Effector memory CD8-positive, alpha-beta T cell (primary cell): ENCODE data around the gene KCTD5.

ENCODE experiments used
- ATAC-seq: fragments of 150-1000 bp; cut with Tn5 transposase; replicated peaks from 2 replicates; pipeline ENCODE4 v1.10.0; 2021; ENCODE audit warnings: mild to moderate bottlenecking, moderate library complexity
- DNase-seq, 3 experiments: peaks; one replicate each; pipeline ENCODE4 v3.0.0; 2021
- H3K27ac Mint-ChIP-seq, 2 donors: one replicate each; pipeline ENCODE4 v1.8.0; 2022; ENCODE audit warnings: mild to moderate bottlenecking in 2 of 2, mixed read lengths in 2 of 2, moderate library complexity in 2 of 2
- H3K27me3 Mint-ChIP-seq, 2 donors: one replicate each; pipeline ENCODE4 v1.8.0; 2022; ENCODE audit warnings: mixed read lengths in 2 of 2
- H3K36me3 Mint-ChIP-seq: one replicate; pipeline ENCODE4 v1.8.0; 2022; ENCODE audit warnings: mild to moderate bottlenecking, moderate library complexity, mixed read lengths; ENCODE audit not compliant: insufficient read depth
- H3K4me1 Mint-ChIP-seq, 2 donors: one replicate each; pipeline ENCODE4 v1.8.0; 2022; ENCODE audit warnings: low read depth in 2 of 2, mixed read lengths in 2 of 2
- H3K4me3 Mint-ChIP-seq, 2 donors: one replicate each; pipeline ENCODE4 v1.8.0; 2022; ENCODE audit warnings: mild to moderate bottlenecking in 2 of 2, mixed read lengths in 2 of 2, moderate library complexity in 2 of 2
- H3K9me3 Mint-ChIP-seq, 2 donors: one replicate each; pipeline ENCODE4 v1.8.0; 2022; ENCODE audit warnings: mixed read lengths in 2 of 2

The KCTD5 gene

DNA sequence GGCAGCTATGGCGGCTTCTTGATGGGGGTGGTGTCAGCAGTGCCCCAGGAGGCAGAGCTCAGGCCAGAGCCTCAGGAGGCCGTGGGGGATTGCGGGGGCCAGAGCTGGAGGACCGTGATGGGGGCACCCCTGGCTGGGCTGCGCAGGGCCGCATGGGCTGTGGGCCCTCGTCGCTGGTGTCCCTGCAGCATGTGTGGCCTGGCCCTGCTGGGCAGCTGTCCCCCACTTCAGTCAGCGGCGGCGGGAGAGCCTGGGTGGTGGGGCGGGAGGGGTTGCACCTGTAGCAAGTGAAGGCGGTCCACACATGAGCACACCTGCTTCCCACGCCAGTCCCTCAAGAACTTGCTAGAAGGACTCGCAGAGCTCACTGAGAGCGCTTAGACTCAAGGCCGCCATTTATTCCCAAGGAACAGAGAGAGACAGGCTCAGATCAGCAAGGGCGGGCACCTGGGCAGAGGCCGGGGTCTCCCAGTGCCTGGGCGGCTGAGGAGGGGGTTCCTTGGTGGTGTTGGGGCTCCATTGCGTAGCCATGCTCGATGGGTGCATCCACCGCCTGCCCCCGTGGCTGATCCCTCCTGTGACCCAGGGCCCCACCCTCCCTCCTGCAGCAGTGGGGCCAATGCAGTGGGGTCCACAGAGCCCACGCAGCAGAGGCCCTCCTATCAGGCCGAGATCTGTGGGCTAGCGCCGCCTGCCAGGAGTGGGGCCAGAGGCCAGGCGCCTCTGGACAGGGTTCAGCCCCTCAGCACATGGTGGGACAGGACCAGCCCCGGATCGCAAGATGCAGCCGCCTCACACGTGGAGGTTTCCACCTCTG is 22.1 kb downstream of the KCTD5 start:
- Mint-ChIP-seq H3K27ac (no peak overlapping the region), H3K9me3 (no peaks in the 10 kb centered on the region), H3K4me3 (no peak overlapping the region), H3K36me3 (peaks cover 31% of the 10 kb centered on the region), H3K27me3 (no peaks in the 10 kb centered on the region), H3K4me1 (no peaks in the 10 kb centered on the region)
- DNase-seq (no peak), ATAC-seq (no peak)

DNA sequence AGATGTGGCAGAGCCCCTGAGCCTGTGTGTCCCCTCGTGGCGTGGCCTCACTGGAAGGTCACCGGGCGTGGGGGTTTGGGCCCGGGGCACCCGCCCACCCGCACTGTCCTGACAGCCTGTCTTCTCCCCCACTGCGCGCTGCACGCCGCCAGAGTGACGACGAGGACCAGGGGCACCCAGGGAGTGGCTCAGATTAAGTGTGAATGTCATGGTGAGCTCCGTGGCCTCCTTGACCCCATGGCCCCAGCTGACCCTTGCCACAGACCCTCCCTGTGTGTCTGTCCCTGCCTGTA is 22.6 kb downstream of the KCTD5 start:
- Mint-ChIP-seq H3K4me1 (no peaks in the 10 kb centered on the region), H3K36me3 (peaks cover 28% of the 10 kb centered on the region), H3K4me3 (no peak overlapping the region), H3K9me3 (no peaks in the 10 kb centered on the region), H3K27me3 (no peaks in the 10 kb centered on the region), H3K27ac (no peak overlapping the region)
- DNase-seq = no peak
- ATAC-seq = no peak

DNA sequence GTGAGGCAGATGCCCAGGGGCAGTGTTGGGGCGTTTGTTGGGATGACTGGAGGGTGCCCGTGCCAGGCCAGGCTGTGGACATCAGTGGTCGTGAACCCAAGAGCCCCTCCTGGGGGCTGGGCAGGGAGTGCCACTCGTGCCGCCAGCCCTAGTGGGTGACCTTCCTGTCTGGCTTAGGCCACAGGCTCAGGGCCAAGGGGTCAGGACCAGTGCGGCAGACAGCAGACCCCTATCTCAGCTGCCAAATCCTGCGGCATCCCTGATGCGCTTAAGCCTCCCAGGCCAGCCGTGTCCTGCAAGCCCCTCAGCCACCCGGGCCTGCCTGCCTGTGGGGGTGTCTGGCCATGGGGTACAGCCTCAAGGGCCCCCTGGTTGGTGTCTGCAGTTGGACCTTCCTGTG is 23.0 kb downstream of the KCTD5 start:
- H3K27me3 Mint-ChIP-seq = no peaks in the 10 kb centered on the region
- ATAC-seq (no peak), DNase-seq (no peak)
- H3K36me3 Mint-ChIP-seq = peaks cover 31% of the 10 kb centered on the region
- no peaks in the 10 kb centered on the region for H3K9me3 Mint-ChIP-seq
- H3K4me1 Mint-ChIP-seq = no peaks in the 10 kb centered on the region
- no peak overlapping the region for H3K27ac Mint-ChIP-seq
- no peak overlapping the region for H3K4me3 Mint-ChIP-seq

DNA sequence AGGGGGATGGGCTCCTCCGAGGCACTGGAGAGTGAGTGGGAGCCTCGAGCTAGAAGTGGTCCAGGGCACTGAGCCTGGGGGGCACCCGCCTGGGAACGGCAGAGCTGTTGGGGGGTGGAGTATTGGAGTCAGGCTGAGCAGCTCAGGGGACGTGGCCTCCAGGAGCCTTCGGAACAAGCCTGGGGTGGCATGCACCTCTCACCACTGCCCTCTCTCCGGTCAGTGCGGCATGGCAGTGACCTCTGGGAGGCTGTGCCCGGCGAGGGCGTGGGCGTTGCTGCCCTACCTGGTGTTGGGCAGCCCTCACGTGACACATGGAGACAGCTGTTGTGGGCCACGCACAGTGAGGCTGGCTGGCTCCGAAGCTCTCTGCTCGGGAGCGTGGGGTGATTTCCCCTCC is 23.8 kb downstream of the KCTD5 start:
- no peaks in the 10 kb centered on the region for H3K4me1 Mint-ChIP-seq
- no peak overlapping the region for H3K4me3 Mint-ChIP-seq
- H3K36me3 Mint-ChIP-seq = peaks cover 26% of the 10 kb centered on the region
- no peak overlapping the region for H3K27ac Mint-ChIP-seq
- DNase-seq (no peak), ATAC-seq (no peak)
- H3K27me3 Mint-ChIP-seq = no peaks in the 10 kb centered on the region
- no peaks in the 10 kb centered on the region for H3K9me3 Mint-ChIP-seq

DNA sequence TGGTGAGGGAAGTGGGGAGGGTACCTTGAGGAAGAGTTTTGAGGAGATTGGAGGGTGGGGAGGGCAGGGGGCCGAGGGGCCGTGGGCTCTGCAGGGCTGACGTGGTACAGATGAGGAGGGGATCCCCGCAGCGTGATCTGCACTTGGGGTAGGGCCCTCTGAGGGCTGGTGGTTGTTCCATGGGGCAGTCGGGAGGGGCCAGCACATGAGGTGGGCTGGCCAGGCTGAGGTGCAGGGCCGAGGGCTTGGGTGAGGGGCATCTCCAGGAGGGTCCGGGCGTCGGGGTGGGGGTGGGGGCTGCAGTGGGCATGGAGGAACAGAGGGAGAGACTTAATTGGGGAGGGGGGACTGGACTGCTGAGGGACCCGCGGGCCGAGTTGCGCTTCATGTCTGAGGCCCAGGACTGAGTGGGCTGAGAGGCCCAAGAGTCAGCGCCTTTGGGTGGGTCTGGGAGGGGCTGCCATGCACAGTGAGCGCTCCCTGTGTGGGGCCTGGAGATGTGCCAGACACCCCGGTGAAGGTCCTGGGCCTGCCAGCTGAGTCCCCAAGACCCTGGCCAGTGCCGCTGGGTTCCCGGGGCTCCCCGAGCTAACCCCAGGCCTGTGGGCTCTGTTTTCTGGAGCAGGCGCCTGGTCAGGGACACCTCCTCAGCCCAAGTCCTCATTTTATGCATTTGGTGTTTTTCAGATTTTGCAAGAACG is 24.4 kb downstream of the KCTD5 start:
- no peak overlapping the region for H3K4me3 Mint-ChIP-seq
- peaks cover 27% of the 10 kb centered on the region for H3K36me3 Mint-ChIP-seq
- H3K9me3 Mint-ChIP-seq = no peaks in the 10 kb centered on the region
- H3K27me3 Mint-ChIP-seq = no peaks in the 10 kb centered on the region
- no peak overlapping the region for H3K27ac Mint-ChIP-seq
- H3K4me1 Mint-ChIP-seq = no peaks in the 10 kb centered on the region
- ATAC-seq (no peak), DNase-seq (no peak)

DNA sequence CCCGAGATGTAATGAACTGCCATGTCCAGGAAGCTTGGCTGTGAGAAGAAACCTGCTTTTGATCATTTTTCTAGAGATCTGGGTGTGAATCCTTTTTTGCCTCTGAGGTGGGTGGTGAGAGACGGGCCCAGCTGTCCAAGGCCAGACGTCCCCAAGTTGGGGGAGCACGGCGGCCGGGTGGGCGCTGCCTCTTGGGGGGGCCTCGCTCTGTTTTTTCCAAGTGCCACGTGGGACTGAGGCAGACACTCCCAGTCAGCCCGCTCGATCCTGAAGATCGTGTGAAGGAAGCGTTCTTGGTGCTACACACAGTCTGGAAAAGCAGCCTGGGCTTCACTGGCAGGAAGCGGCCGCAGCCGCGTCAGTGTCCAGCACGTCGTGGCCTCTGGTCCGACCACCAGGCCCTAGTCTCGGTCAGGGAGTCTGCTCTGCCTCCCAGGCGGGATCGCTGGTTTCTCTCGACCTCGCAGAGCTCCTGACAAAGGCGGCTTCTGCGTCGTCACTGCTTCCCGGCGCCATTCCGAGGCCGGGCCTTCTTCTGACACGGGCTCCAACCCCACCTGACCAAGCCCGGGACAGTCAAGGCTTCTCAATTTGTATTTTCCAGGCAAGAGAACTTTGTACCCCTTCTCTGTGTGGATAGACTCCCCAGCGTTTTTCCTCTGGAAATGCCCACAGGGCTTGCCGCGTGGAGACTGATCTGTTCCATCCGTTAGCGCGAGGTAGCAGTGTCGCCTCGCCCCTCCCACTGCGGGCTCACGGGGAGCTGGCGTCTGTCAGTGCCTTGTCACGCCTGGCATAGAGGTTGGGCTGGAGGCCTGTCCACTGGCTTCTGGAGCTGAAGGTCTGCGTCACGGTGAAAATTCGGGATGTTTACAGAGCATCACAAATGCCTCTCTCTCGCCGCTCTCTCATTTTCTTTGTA is 25.3 kb downstream of the KCTD5 start:
- H3K36me3 Mint-ChIP-seq = peaks cover 33% of the 10 kb centered on the region
- H3K9me3 Mint-ChIP-seq = no peaks in the 10 kb centered on the region
- H3K4me1 Mint-ChIP-seq = no peaks in the 10 kb centered on the region
- H3K4me3 Mint-ChIP-seq = no peak overlapping the region
- no peaks in the 10 kb centered on the region for H3K27me3 Mint-ChIP-seq
- ATAC-seq (no peak), DNase-seq (no peak)
- no peak overlapping the region for H3K27ac Mint-ChIP-seq

DNA sequence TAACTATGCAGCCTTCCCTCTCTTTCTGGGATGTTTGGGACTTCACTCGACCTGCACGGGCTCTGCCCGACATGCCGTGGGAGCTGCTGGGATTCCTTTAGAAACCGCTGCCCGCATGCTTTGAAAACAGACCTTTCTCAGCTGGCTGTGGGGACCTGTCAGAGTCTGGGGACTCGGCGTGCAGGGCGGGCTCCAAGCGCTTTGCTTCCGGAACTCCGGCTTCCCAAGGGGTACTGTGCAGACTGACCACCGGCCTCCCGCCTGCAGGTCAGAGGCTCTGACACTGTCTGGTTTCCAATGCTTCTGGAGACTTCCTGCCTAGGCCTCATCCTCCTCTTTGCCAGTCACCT is 25.9 kb downstream of the KCTD5 start:
- no peaks in the 10 kb centered on the region for H3K9me3 Mint-ChIP-seq
- no peaks in the 10 kb centered on the region for H3K4me1 Mint-ChIP-seq
- no peaks in the 10 kb centered on the region for H3K27me3 Mint-ChIP-seq
- DNase-seq (no peak), ATAC-seq (no peak)
- H3K36me3 Mint-ChIP-seq = peaks cover 27% of the 10 kb centered on the region
- no peak overlapping the region for H3K27ac Mint-ChIP-seq
- no peak overlapping the region for H3K4me3 Mint-ChIP-seq

DNA sequence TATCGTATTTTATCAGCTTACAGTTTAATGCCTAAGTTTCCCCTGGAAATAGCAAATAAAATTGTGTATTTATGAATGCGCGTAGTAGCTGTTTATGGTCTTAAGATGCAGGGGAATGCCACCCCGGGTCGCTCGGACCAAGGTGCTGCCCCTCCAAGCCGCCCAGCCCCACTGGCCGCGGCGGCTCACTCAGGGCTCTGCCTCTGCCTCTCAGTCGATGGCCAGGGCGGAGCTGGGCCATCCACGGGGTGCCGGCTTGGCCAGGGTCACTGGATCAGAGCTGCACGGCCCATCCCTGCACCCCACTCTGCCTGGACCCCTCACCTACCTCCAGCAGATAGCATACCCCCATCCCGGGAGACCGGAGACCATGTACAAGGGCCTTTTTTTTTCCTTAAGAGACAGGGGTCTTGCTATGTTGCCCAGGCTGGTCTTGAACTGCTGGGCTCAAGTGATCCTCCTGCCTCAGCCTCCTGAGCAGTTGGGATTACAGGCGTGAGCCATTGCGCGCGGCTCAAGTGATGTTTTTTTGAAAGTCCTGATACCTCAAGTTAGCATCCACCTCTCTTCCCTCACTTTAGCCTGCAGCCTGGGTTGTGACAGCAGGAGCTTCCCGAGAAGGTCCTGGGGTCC is 26.7 kb downstream of the KCTD5 start:
- Mint-ChIP-seq H3K36me3 (peaks cover 23% of the 10 kb centered on the region), H3K27me3 (no peaks in the 10 kb centered on the region), H3K27ac (no peak overlapping the region), H3K9me3 (no peaks in the 10 kb centered on the region), H3K4me3 (no peak overlapping the region), H3K4me1 (no peaks in the 10 kb centered on the region)
- DNase-seq (no peak), ATAC-seq (no peak)

DNA sequence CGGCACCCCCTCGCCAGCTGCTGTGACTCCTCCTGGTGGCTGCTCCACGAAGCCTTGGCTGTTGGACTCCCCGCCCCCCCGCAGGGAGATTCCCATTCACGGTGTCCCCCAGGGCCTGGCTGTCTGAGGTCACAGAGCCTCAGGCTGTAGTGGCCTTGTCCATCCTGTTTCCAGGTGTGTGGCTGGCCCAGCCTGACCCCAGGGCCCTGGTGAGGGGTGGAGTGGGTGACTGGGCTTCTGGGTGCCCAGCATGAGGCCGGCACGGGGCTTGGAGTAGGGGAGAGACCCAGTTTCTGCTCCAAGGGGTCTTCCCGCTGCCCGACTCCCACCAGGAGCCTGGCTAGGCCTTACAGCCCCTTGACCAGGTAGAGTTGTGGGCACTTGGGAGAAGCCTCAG is 27.3 kb downstream of the KCTD5 start:
- no peak for DNase-seq
- Mint-ChIP-seq H3K27me3 (no peaks in the 10 kb centered on the region), H3K27ac (no peak overlapping the region), H3K4me3 (no peak overlapping the region), H3K9me3 (no peaks in the 10 kb centered on the region), H3K4me1 (no peaks in the 10 kb centered on the region), H3K36me3 (peaks cover 23% of the 10 kb centered on the region)
- no peak for ATAC-seq

DNA sequence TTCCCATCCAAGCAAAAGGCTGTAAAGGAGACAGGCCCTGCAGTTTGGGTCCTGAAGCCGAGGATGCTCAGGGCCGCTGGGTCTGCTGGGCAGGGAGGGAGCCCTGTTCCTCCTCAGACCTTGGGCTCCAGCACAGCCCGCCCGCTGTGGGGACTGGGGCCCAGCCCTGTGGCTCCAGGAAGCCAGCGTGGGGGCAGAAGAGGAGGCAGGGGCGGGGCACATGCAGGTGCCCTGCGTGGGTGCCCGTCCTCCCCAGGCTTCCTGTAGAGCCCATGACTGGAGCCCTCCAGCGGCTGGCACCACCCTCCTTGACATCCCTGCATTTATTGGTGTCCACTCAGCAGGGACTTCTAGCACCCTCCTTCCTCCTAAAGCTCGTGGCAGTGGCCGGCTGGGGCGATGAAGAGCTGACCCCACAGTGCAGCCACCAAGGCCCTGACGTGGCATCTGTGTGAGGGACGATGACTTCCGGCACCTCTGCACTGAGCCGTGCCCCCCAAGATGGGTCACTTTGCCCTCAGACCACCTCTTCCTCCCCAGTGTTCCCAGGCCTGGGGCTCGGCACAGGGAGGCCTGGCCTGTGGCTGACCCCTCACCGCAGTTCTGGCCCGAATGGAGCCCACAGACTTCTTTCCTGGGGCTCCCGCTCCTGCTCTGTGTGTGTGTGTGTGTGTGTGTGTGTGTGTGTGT is 27.8 kb downstream of the KCTD5 start:
- Mint-ChIP-seq H3K27ac (no peak overlapping the region), H3K4me1 (peaks cover 4% of the 10 kb centered on the region in 2 donors), H3K27me3 (no peaks in the 10 kb centered on the region), H3K36me3 (peaks cover 27% of the 10 kb centered on the region), H3K4me3 (no peak overlapping the region), H3K9me3 (no peaks in the 10 kb centered on the region)
- ATAC-seq (no peak), DNase-seq (no peak)

DNA sequence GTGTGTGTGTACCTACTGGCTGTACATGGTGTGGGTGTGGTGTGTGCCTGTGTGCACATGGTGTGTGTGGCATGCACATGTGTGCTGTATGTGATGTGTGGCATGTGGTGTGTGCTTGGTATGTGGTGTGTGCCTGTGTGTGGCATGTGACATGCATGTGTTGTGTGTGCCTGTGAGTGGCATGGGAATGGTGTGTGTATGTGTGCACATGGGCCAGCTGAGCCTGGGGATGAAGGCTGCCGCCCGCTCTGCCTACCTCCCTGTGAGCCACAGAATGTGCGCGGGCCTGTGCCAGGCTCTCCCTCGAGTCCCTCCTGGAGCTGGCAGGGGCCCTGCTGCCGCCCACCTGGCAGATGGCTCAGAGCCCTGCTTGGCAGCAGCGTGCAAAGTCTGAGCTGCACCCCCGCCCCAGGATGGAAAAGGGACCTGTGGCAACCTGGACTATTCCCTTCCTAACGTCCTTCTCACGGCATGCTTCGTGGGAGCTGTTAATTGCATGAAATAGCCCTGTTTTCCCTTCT is 28.4 kb downstream of the KCTD5 start:
- Mint-ChIP-seq H3K9me3 (no peaks in the 10 kb centered on the region), H3K4me1 (peaks cover 5% of the 10 kb centered on the region in 2 donors), H3K27me3 (no peaks in the 10 kb centered on the region), H3K27ac (no peak overlapping the region), H3K4me3 (no peak overlapping the region), H3K36me3 (peaks cover 27% of the 10 kb centered on the region)
- no peak for ATAC-seq
- DNase-seq = no peak

DNA sequence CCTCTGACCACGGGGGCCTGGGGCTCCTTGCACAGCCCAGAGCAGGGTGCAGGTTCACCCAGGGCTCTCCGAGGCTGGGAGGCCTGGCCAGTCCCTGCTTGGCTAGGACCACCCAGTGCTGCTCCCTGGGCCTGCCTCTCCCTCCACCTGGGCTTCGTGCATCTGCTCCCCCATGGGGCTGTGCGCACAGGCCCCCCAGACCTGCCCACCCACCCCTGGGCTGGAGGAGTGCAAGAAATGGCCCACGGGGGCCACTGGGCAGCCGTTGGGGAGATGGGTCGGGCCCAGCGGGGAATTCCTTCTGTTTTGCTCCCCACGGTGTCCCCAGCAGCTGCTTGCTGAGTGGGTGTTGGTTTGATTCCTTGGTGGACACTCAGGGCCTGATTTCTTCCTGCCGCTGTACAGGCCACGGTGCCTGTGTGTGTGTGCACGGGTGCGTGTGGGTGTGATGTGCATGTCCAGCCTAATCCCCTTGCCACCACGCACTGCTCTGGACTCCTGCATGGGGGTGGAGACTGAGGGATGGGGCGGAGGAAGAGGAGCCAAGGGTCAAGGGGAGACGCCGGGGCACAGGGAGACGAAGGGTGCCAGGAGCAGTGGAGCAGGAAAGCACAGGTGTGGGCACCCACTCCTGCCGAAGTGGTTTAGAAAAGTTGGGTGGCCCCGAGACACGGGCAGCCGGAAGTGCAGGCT is 29.2 kb downstream of the KCTD5 start:
- Mint-ChIP-seq H3K9me3 (no peaks in the 10 kb centered on the region), H3K27ac (no peak overlapping the region), H3K27me3 (no peaks in the 10 kb centered on the region), H3K36me3 (peaks cover 27% of the 10 kb centered on the region), H3K4me3 (no peak overlapping the region), H3K4me1 (peaks cover 5 to 8% of the 10 kb centered on the region in 2 donors)
- no peak for ATAC-seq
- DNase-seq = no peak
